Karpas-422 (cell line): Measurements from ENCODE around the gene PLP1. TPM values are rescaled to one million over a fixed set of nuclear protein-coding genes. Genes with fewer than 3 reads are reported as not detected.
"Not testable (repeated sequence)": the region's sequence is repeated elsewhere in the genome, so short reads cannot be mapped to it uniquely, and the experiment has no call there.

Source experiments
- DNase-seq: peaks from one replicate; pipeline ENCODE4 v3.0.0-alpha.2; 2015
- H2AFZ ChIP-seq: fragments of 200-600 bp; sonication (generic); 2 replicates; pipeline ENCODE4 v1.6.1; 2014; ENCODE audit warnings: antibody characterized with exemption, low read length, mixed read lengths
- H3K27ac ChIP-seq: fragments of 200-600 bp; sonication (generic); 2 replicates; pipeline ENCODE4 v1.5.1; 2014; ENCODE audit warnings: mild to moderate bottlenecking, low read length, moderate library complexity
- H3K27me3 ChIP-seq: fragments of 200-600 bp; sonication (generic); 2 replicates; pipeline ENCODE4 v1.6.1; 2014; ENCODE audit warnings: low read length, mixed read lengths
- H3K36me3 ChIP-seq: fragments of 200-600 bp; sonication (generic); 2 replicates; pipeline ENCODE4 v1.6.1; 2014; ENCODE audit warnings: low read length, mixed read lengths; ENCODE audit not compliant: insufficient read depth
- H3K4me1 ChIP-seq: fragments of 200-600 bp; sonication (generic); 2 replicates; pipeline ENCODE4 v1.6.1; 2014; ENCODE audit warnings: mild to moderate bottlenecking, low read length, mixed read lengths
- H3K4me2 ChIP-seq: fragments of 200-600 bp; sonication (generic); 2 replicates; pipeline ENCODE4 v1.6.1; 2014; ENCODE audit warnings: low read length, low read depth, mild to moderate bottlenecking; ENCODE audit not compliant: poor library complexity, severe bottlenecking
- H3K4me3 ChIP-seq: fragments of 200-600 bp; sonication (generic); 2 replicates; pipeline ENCODE4 v1.5.1; 2014; ENCODE audit warnings: mild to moderate bottlenecking, antibody characterized with exemption, low read length, mixed read lengths
- H3K79me2 ChIP-seq: fragments of 200-600 bp; sonication (generic); 2 replicates; pipeline ENCODE4 v1.6.1; 2014; ENCODE audit warnings: mild to moderate bottlenecking, low read length, mixed read lengths
- H3K9ac ChIP-seq: fragments of 200-600 bp; sonication (generic); 2 replicates; pipeline ENCODE4 v1.6.0; 2014; ENCODE audit warnings: low read length
- H3K9me2 ChIP-seq: fragments of 200-600 bp; sonication (generic), shearing (Covaris generic); replicated peaks from 2 replicates; pipeline ENCODE4 v1.6.0; 2014; ENCODE audit warnings: mild to moderate bottlenecking, low read length, moderate library complexity; ENCODE audit not compliant: insufficient read depth
- H3K9me3 ChIP-seq: fragments of 300-700, 200-600 bp; sonication (generic); 2 replicates; pipeline ENCODE4 v1.6.1; 2014; ENCODE audit warnings: low read length, mixed read lengths
- H4K20me1 ChIP-seq: fragments of 200-600 bp; sonication (generic); 2 replicates; pipeline ENCODE4 v1.6.1; 2014; ENCODE audit warnings: mild to moderate bottlenecking, antibody characterized with exemption, low read length, low read depth; ENCODE audit not compliant: insufficient read depth
- total RNA-seq: library from RNA; depleted of rRNA; stranded (reverse); fragments of >200 nt; shearing (Covaris generic); gene quantifications from 2 replicates; pipeline ENCODE4 v1.2.3, GENCODE V29; 2014; ENCODE audit warnings: low replicate concordance

Gene PLP1
- total RNA-seq, 1 experiment from 2014 or later, result 1.2 TPM

DNA sequence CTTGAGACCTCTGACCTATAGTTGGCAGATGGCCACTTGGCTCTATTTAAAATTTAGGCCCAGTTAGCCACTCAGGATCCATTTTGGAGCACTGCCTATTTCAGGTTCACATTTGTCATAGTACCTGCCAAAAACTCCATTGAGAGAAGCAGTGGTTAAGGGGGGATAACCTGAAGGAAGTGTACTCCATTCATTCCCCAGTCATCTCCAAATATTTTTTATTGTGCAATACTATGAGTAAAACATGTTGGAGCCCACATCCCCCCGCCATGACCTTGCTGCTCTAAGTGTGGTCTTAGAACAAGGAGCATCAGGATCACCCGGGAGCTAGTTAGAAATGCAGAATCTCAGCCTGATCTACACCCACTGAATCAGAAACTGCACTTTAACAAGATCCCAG lies 21.1 kb downstream of the PLP1 start:
- Histone ChIP-seq H3K4me1 (no peaks in the 10 kb centered on the region), H3K36me3 (no peaks in the 10 kb centered on the region), H3K27me3 (no peaks in the 10 kb centered on the region), H3K4me3 (no peak overlapping the region), H3K9me2 (no peaks in the 10 kb centered on the region), H3K9me3 (no peaks in the 10 kb centered on the region), H3K9ac (no peak overlapping the region), H3K27ac (no peak overlapping the region), H3K4me2 (no peak overlapping the region), H2AFZ (no peak overlapping the region), H3K79me2 (no peaks in the 10 kb centered on the region), H4K20me1 (no peaks in the 10 kb centered on the region)
- DNase-seq, result no peak

DNA sequence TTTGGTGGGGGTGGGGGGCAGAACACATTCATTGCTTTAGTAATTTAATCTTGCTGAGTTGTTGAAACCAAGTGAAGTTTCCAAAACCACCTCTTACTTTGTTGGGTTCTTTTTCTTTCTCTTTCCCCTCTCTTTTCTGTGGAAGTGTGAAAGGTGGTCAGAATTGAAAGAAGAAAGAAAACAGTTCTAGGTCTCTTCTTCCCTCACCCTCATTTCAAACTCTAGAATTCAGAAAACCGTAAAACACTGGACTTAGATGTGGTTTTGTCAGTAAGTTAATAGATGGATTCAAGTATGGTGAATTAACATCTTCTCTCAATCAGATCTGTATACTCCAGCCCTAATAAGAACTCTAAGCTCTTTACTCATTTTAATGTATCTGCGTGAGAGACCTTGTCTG lies 23.7 kb downstream of the PLP1 start:
- Histone ChIP-seq H3K9me2 (no peaks in the 10 kb centered on the region), H3K4me3 (no peak overlapping the region), H4K20me1 (no peaks in the 10 kb centered on the region), H3K4me2 (no peak overlapping the region), H3K9ac (no peak overlapping the region), H3K4me1 (no peaks in the 10 kb centered on the region), H3K27me3 (no peaks in the 10 kb centered on the region), H3K27ac (no peak overlapping the region), H2AFZ (no peak overlapping the region), H3K36me3 (no peaks in the 10 kb centered on the region), H3K79me2 (no peaks in the 10 kb centered on the region), H3K9me3 (no peaks in the 10 kb centered on the region)
- no peak for DNase-seq

DNA sequence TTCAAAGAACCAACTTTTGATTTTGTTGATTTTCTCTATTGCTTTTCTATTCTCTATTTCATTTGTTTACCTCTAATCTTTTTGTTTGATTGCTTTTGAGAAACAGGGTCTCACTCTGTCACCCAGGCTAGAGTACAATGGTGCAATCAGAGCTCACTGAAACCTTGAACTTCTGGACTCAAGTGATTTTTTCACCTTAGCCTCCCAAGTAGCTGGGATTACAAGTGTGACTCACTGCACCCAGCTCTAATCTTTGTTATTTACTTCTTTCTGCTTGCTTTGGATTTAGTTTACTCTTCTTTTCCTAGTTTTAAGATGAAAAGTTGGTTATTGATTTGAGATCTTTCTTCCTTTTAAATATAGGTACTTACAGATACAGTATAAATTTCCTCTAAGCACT lies 29.2 kb downstream of the PLP1 start:
- Histone ChIP-seq H3K4me2 (no peak overlapping the region), H3K9ac (no peak overlapping the region), H3K79me2 (no peaks in the 10 kb centered on the region), H3K36me3 (no peaks in the 10 kb centered on the region), H3K4me1 (no peaks in the 10 kb centered on the region), H4K20me1 (no peaks in the 10 kb centered on the region), H2AFZ (no peak overlapping the region), H3K27ac (no peak overlapping the region), H3K9me2 (no peaks in the 10 kb centered on the region), H3K9me3 (no peaks in the 10 kb centered on the region), H3K27me3 (no peaks in the 10 kb centered on the region), H3K4me3 (no peak overlapping the region)
- DNase-seq, result no peak

- H3K4me2 ChIP-seq, result no peak overlapping the region
- no peaks in the 10 kb centered on the region for H3K9me3 ChIP-seq
- H3K27ac ChIP-seq, result no peak overlapping the region
- H3K27me3 ChIP-seq, result no peaks in the 10 kb centered on the region
- H3K36me3 ChIP-seq, result no peaks in the 10 kb centered on the region
- no peak for DNase-seq
- no peak overlapping the region for H3K4me3 ChIP-seq
- no peaks in the 10 kb centered on the region for H3K9me2 ChIP-seq
- H3K9ac ChIP-seq, result no peak overlapping the region
- H3K79me2 ChIP-seq, result no peaks in the 10 kb centered on the region
- no peaks in the 10 kb centered on the region for H3K4me1 ChIP-seq
- H4K20me1 ChIP-seq, result no peaks in the 10 kb centered on the region
- no peak overlapping the region for H2AFZ ChIP-seq
Observed at GRCh38 chrX:103806862-103807474, 30.3 kb downstream of the PLP1 start.

- H3K27ac ChIP-seq, result no peak overlapping the region
- no peaks in the 10 kb centered on the region for H3K79me2 ChIP-seq
- H3K4me1 ChIP-seq, result peaks cover 9% of the 10 kb centered on the region
- H3K9me2 ChIP-seq, result no peaks in the 10 kb centered on the region
- DNase-seq, result no peak
- no peak overlapping the region for H2AFZ ChIP-seq
- H3K36me3 ChIP-seq, result no peaks in the 10 kb centered on the region
- H3K9me3 ChIP-seq, result no peaks in the 10 kb centered on the region
- H3K27me3 ChIP-seq, result no peaks in the 10 kb centered on the region
- no peak overlapping the region for H3K4me2 ChIP-seq
- no peak overlapping the region for H3K9ac ChIP-seq
- no peaks in the 10 kb centered on the region for H4K20me1 ChIP-seq
- no peak overlapping the region for H3K4me3 ChIP-seq
Observed at GRCh38 chrX:103811858-103812257, 35.2 kb downstream of the PLP1 start.

GRCh38 chrX:103817101-103817500 lies 40.5 kb downstream of the PLP1 start:
- not testable (repeated sequence) for H3K9me3 ChIP-seq, H2AFZ ChIP-seq, H3K4me2 ChIP-seq, H3K9me2 ChIP-seq, H4K20me1 ChIP-seq, H3K27me3 ChIP-seq, H3K36me3 ChIP-seq, H3K4me3 ChIP-seq, H3K9ac ChIP-seq, H3K27ac ChIP-seq, H3K4me1 ChIP-seq, H3K79me2 ChIP-seq
- DNase-seq, result peak; percentile 40

DNA sequence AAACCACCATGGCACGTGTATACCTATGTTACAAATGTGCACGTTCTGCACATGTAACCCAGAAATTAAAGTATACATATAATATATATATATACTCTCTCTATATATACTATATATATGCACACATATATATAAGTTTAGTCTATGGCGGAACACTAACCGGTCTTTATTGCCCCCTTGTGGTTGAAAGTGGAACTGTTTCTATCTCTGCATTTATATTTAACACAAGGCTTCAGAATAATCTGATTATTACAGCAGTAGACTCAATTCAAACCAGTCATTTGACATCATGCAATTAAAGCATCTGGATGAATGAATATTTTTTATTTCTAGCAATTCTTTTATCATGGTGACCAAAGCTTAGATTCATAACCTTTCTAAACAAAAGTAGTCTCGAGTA lies 40.9 kb downstream of the PLP1 start:
- Histone ChIP-seq H3K4me2 (no peak overlapping the region), H2AFZ (no peak overlapping the region), H3K79me2 (no peaks in the 10 kb centered on the region), H3K9ac (no peak overlapping the region), H3K36me3 (no peaks in the 10 kb centered on the region), H3K9me3 (no peaks in the 10 kb centered on the region), H3K4me3 (no peak overlapping the region), H4K20me1 (no peaks in the 10 kb centered on the region), H3K27me3 (no peaks in the 10 kb centered on the region), H3K27ac (no peak overlapping the region), H3K4me1 (peaks cover 5% of the 10 kb centered on the region), H3K9me2 (no peaks in the 10 kb centered on the region)
- peak; percentile 91 for DNase-seq

GRCh38 chrX:103818842-103819619 lies 42.4 kb downstream of the PLP1 start:
- Histone ChIP-seq H3K9me2 (no peaks in the 10 kb centered on the region), H4K20me1 (no peaks in the 10 kb centered on the region), H2AFZ (no peak overlapping the region), H3K4me1 (no peaks in the 10 kb centered on the region), H3K4me2 (no peak overlapping the region), H3K4me3 (no peak overlapping the region), H3K36me3 (no peaks in the 10 kb centered on the region), H3K27ac (no peak overlapping the region), H3K27me3 (no peaks in the 10 kb centered on the region), H3K9me3 (no peaks in the 10 kb centered on the region), H3K9ac (no peak overlapping the region), H3K79me2 (no peaks in the 10 kb centered on the region)
- no peak for DNase-seq
